SK-N-MC (cell line): Measurements from ENCODE around the gene OR56B1.

Experiments
- DNase-seq: peaks from one replicate; pipeline ENCODE4 v3.0.0-alpha.2; 2011; ENCODE audit warnings: low read depth, low spot score
- H3K27ac ChIP-seq: fragments of 200-600 bp; sonication (generic); 2 replicates; pipeline ENCODE4 v1.5.1; 2016; ENCODE audit warnings: mixed run types
- H3K36me3 ChIP-seq: fragments of 200-600 bp; sonication (generic); 2 replicates; pipeline ENCODE4 v1.6.1; 2017; ENCODE audit warnings: antibody characterized with exemption, low read length, mixed read lengths; ENCODE audit not compliant: insufficient read depth
- H3K4me3 ChIP-seq: fragments of 200-600 bp; sonication (generic); 2 replicates; pipeline ENCODE4 v1.5.1; 2016
- H3K9ac ChIP-seq: fragments of 200-600 bp; sonication (generic); 2 replicates; pipeline ENCODE4 v1.8.0; 2017; ENCODE audit warnings: mixed run types, mixed read lengths; ENCODE audit not compliant: insufficient read length
- H3K9me3 ChIP-seq: fragments of 200-600 bp; sonication (generic); 2 replicates; pipeline ENCODE4 v1.6.1; 2017; ENCODE audit warnings: low read depth, mild to moderate bottlenecking, antibody characterized with exemption, low read length, moderate library complexity, mixed read lengths
- EZH2 ChIP-seq: fragments of 200-600 bp; sonication (generic); IDR thresholded peaks from one replicate; pipeline ENCODE4 v1.6.1; 2017; ENCODE audit warnings: antibody characterized with exemption
- FOXP2 ChIP-seq: optimal IDR thresholded peaks from 2 replicates; pipeline ENCODE3; 2011; ENCODE audit warnings: mild to moderate bottlenecking, moderate library complexity; ENCODE audit not compliant: insufficient read depth; ENCODE audit errors: extremely low read length, control extremely low read depth
- POLR2AphosphoS5 ChIP-seq: IDR thresholded peaks from 2 replicates; pipeline ENCODE4 v1.6.1; 2012; ENCODE audit warnings: mild to moderate bottlenecking, low read depth, low read length, borderline replicate concordance

Gene OR56B1

DNA sequence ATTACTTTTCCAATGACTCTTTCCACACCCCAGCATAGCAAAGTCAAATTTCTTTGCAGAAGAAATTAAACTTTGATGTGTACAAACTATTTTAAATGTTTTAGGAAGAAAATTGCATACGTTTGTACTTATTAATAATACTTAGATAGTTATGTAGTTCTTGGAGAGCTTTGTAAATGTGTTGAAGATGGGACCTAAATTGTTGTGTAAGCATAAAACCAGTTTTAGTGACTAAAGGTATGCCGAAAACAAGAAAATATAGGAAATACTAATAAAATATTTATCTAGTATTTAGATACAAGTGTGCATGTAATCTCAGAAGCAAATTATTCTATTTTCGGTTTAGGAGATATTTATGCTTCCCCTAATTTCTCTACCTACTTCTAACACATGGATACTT is 13.6 kb downstream of the OR56B1 start:
- H3K27ac ChIP-seq = no peak overlapping the region
- no peak for TF ChIP-seq FOXP2
- TF ChIP-seq EZH2 = no peak
- TF ChIP-seq POLR2AphosphoS5 = no peak
- H3K9ac ChIP-seq = no peak overlapping the region
- no peak overlapping the region for H3K4me3 ChIP-seq
- H3K9me3 ChIP-seq = no peaks in the 10 kb centered on the region
- no peak for DNase-seq
- no peaks in the 10 kb centered on the region for H3K36me3 ChIP-seq

DNA sequence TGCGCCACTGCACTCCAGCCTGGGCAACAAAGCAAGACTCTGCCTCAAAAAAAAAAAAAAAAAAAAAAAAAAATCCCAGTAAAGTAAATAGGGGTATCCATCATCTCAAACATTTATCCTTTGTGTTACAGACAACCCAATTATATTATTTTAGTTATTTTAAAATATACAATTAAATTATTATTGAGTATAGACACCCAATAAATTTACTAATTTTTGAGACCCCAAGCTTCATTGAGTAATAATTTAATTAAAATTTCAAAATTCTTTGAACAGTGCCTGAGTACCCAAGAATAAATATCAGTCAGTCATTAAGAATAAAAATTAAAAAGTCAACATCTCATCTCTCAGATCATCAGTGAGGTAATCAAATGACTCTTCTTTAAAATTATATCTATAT is 17.7 kb downstream of the OR56B1 start, which contains the start of gene OR52N4:
Gene OR52N4, plus strand, starts transcription at position 301 of the 400 bp plus-strand sequence. CDS start 498 bp downstream, outside the sequence.
- Histone ChIP-seq H3K36me3 (no peaks in the 10 kb centered on the region), H3K4me3 (no peak within 1 kb of the TSS), H3K9ac (no peak within 1 kb of the TSS), H3K9me3 (no peaks in the 10 kb centered on the region), H3K27ac (no peak within 1 kb of the TSS)
- no peak for TF ChIP-seq FOXP2
- no peak for TF ChIP-seq EZH2
- TF ChIP-seq POLR2AphosphoS5 = no peak
- no peak for DNase-seq

DNA sequence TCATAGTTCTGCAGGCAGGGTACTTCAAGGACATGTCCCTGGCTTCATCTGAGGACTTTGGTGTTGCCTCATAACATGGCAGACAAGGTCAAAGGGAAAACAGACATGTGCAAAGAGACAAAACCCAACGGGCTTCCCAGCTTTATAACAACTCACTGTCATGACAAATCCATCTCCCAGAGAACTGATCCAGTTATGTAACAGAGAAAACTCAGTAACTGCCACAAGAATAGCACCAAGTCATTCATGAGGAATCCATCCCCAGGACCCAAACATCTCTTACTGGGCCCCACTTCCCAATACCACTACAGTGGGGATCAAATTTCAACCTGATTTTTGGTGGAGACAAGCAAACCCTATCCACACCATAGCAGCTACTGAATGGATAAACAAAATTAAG is 30.8 kb downstream of the OR56B1 start:
- no peak overlapping the region for H3K27ac ChIP-seq
- no peaks in the 10 kb centered on the region for H3K36me3 ChIP-seq
- no peak overlapping the region for H3K4me3 ChIP-seq
- no peak for DNase-seq
- TF ChIP-seq POLR2AphosphoS5 (no peak), EZH2 (no peak), FOXP2 (no peak)
- no peak overlapping the region for H3K9ac ChIP-seq
- no peaks in the 10 kb centered on the region for H3K9me3 ChIP-seq

DNA sequence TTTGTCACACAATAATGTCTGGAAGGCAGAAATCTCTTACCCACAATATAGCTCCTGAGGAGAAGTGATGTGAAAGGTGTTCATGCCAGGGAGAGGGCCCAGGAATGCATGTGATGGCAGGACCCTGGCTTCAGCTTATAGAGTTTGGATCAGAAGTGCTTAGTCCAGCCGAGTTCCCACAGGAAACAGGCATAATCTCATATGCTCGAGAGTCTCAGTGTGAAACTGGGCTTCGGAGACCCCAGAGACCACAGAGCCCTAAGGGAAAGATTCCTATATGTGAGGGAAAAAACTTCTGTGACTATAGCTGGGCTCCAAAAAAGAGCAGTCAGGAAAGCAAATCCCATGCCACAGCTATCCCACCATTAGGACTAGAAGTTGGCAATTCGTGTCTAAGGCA is 47.0 kb downstream of the OR56B1 start, which contains the start of gene OR52N5:
Gene OR52N5, minus strand, starts transcription at position 101 of the 400 bp plus-strand sequence. CDS start 4,721 bp downstream, outside the sequence.
- no peak for DNase-seq
- no peaks in the 10 kb centered on the region for H3K36me3 ChIP-seq
- no peak within 1 kb of the TSS for H3K27ac ChIP-seq
- TF ChIP-seq POLR2AphosphoS5 (no peak), EZH2 (no peak), FOXP2 (no peak)
- no peak within 1 kb of the TSS for H3K9ac ChIP-seq
- H3K4me3 ChIP-seq = no peak within 1 kb of the TSS
- H3K9me3 ChIP-seq = no peaks in the 10 kb centered on the region
